Smooth muscle cell (in vitro differentiated cells): ENCODE measurements around the gene ATP5ME. TPM values are rescaled to one million over a fixed set of nuclear protein-coding genes. Genes with fewer than 3 reads are reported as not detected.

ENCODE experiments used
- DNase-seq: peaks from one replicate; lab custom pipeline; 2025; ENCODE audit not compliant: unreplicated experiment; lab: John Stamatoyannopoulos, UW
- H2AFZ ChIP-seq: fragments of 200-600 bp; sonication (generic); 2 replicates; pipeline ENCODE4 v1.6.0; 2016; ENCODE audit warnings: antibody characterized with exemption, low read depth, mild to moderate bottlenecking
- H3F3A ChIP-seq: fragments of 200-600 bp; sonication (generic); 2 replicates; pipeline ENCODE4 v1.6.0; 2017; ENCODE audit warnings: antibody characterized with exemption, low read depth
- H3K27ac ChIP-seq: fragments of 200-600 bp; sonication (generic); 2 replicates; pipeline ENCODE4 v1.5.1; 2016; ENCODE audit warnings: low read depth, mild to moderate bottlenecking
- H3K27me3 ChIP-seq: fragments of 200-600 bp; sonication (generic); 2 replicates; pipeline ENCODE4 v1.6.1; 2016; ENCODE audit warnings: low read depth, mild to moderate bottlenecking
- H3K36me3 ChIP-seq: fragments of 200-600 bp; sonication (generic); 2 replicates; pipeline ENCODE4 v1.5.1; 2016; ENCODE audit warnings: low read depth
- H3K4me1 ChIP-seq: fragments of 200-600 bp; sonication (generic); 2 replicates; pipeline ENCODE4 v1.5.1; 2016; ENCODE audit warnings: low read depth
- H3K4me2 ChIP-seq: fragments of 200-600 bp; sonication (generic); 2 replicates; pipeline ENCODE4 v1.6.0; 2016; ENCODE audit warnings: mild to moderate bottlenecking
- H3K4me3 ChIP-seq: fragments of 200-600 bp; sonication (generic); 2 replicates; pipeline ENCODE4 v1.5.1; 2016; ENCODE audit warnings: mild to moderate bottlenecking
- H3K79me2 ChIP-seq: fragments of 200-600 bp; sonication (generic); 2 replicates; pipeline ENCODE4 v1.6.0; 2016; ENCODE audit warnings: low read depth, mild to moderate bottlenecking
- H3K9ac ChIP-seq: fragments of 200-600 bp; sonication (generic); 2 replicates; pipeline ENCODE4 v1.6.0; 2016; ENCODE audit warnings: low read depth
- H3K9me3 ChIP-seq: fragments of 200-600 bp; sonication (generic); replicated peaks from 2 replicates; pipeline ENCODE4 v1.5.1; 2016; ENCODE audit warnings: low read depth
- H4K20me1 ChIP-seq: fragments of 200-600 bp; sonication (generic); 2 replicates; pipeline ENCODE4 v1.6.0; 2016; ENCODE audit warnings: low read depth
- WGBS: methylation state at CpG from one replicate; pipeline ENCODE4 v1.1.7; 2016; ENCODE audit warnings: low lambda C conversion rate; 5-methylcytosine and 5-hydroxymethylcytosine counted together
- polyA plus RNA-seq: library from polyadenylated mRNA; unstranded; fragments of >200 nt; fragmentation: Nextera tagmentation; extraction: Ambion mirVana; gene quantifications from 2 replicates; pipeline ENCODE4 v1.2.1, GENCODE V29; 2016
- total RNA-seq: library from RNA; depleted of rRNA; stranded (reverse); fragments of >200 nt; gene quantifications from 2 replicates; pipeline ENCODE4 v1.2.3, GENCODE V29; 2014
- TF ChIP-seq, protein P1 (sequence below): fragments of 200-600 bp; sonication (generic); IDR thresholded peaks from 2 replicates; pipeline ENCODE4 v1.5.1; 2017; ENCODE audit warnings: borderline replicate concordance, mild to moderate bottlenecking, antibody characterized with exemption; ENCODE audit not compliant: insufficient read depth, poor library complexity, severe bottlenecking

The ATP5ME gene
- total and polyA plus RNA-seq, 2 experiments from 2014 or later = 95.4 to 699 TPM

DNA sequence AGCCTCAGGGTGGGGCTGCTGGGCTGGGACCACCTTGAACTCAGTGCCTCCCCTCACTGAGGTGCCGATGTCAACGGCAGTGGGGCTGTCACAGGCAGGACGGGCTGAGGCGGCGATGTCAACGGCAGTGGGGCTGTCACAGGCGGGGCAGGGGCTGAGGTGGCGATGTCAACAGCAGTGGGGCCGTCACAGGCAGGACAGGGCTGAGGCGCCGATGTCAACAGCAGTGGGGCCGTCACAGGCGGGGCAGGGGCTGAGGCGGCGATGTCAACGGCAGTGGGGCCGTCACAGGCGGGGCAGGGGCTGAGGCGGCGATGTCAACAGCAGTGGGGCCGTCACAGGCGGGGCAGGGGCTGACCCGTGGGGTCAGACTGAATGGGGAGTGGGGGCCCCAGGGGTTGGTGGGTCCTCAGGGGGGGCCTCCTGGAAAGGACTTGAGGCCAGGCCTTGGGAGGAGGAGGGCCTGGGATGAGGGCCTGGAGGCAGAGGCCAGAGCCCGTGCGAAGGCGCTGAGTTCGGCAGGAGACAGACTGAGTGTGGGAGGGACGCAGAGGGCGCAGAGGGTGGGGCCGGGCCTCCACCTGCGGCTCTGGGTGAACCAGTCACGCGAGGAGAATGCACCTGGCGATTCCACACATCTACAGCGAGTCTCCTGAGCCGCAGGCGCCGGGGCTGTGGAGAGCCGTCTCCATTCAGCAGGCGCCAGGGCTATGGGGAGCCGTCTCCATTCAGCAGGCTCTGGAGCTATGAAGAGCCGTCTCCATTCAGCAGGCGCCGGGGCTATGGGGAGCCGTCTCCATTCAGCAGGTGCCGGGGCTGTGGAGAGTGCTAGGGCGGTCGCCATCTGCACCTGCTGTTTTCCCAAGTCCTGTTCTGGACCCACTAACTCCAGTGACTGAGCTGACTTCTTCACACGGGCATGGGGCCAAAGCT is 22.9 kb downstream of the ATP5ME start:
- H3K4me2 ChIP-seq = no peak overlapping the region
- 81% methylated on average over 38 of the region's 49 CpGs for WGBS
- no peaks in the 10 kb centered on the region for H4K20me1 ChIP-seq
- DNase-seq = no peak
- H3K36me3 ChIP-seq = no peaks in the 10 kb centered on the region
- H3K9me3 ChIP-seq = no peaks in the 10 kb centered on the region
- no peak overlapping the region for H3K9ac ChIP-seq
- TF ChIP-seq, protein P1, sequence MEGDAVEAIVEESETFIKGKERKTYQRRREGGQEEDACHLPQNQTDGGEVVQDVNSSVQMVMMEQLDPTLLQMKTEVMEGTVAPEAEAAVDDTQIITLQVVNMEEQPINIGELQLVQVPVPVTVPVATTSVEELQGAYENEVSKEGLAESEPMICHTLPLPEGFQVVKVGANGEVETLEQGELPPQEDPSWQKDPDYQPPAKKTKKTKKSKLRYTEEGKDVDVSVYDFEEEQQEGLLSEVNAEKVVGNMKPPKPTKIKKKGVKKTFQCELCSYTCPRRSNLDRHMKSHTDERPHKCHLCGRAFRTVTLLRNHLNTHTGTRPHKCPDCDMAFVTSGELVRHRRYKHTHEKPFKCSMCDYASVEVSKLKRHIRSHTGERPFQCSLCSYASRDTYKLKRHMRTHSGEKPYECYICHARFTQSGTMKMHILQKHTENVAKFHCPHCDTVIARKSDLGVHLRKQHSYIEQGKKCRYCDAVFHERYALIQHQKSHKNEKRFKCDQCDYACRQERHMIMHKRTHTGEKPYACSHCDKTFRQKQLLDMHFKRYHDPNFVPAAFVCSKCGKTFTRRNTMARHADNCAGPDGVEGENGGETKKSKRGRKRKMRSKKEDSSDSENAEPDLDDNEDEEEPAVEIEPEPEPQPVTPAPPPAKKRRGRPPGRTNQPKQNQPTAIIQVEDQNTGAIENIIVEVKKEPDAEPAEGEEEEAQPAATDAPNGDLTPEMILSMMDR = no peak
- no peaks in the 10 kb centered on the region for H3K27me3 ChIP-seq
- H3F3A ChIP-seq = no peaks in the 10 kb centered on the region
- no peak overlapping the region for H3K27ac ChIP-seq
- H2AFZ ChIP-seq = no peak overlapping the region
- H3K4me3 ChIP-seq = no peak overlapping the region
- no peaks in the 10 kb centered on the region for H3K4me1 ChIP-seq
- no peaks in the 10 kb centered on the region for H3K79me2 ChIP-seq

DNA sequence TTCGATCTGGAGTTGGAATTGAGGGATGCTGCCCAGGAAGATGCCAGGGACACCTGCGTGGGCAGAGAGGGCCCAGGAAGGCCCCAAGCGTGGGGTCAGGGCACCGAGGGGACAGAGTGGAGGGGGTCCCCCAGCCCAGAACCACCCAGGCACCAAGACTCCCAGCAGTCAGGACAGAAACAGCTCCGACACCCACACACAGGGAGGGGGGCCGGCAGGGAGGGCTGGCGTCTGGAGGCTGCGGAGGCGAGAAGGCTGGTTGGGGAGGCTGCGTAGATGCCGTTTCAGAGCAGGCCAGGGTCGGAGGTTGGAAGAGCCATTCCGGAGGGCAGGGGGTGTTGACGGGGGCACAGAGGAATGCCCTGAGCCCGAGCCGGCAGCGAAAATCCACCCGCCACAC is 23.6 kb downstream of the ATP5ME start:
- Histone ChIP-seq H3K4me2 (no peak overlapping the region), H3F3A (no peaks in the 10 kb centered on the region), H4K20me1 (no peaks in the 10 kb centered on the region), H3K4me3 (no peak overlapping the region), H3K9me3 (no peaks in the 10 kb centered on the region), H2AFZ (no peak overlapping the region), H3K27me3 (no peaks in the 10 kb centered on the region), H3K9ac (no peak overlapping the region), H3K36me3 (no peaks in the 10 kb centered on the region), H3K79me2 (no peaks in the 10 kb centered on the region), H3K27ac (no peak overlapping the region), H3K4me1 (no peaks in the 10 kb centered on the region)
- TF ChIP-seq, protein P1 = no peak
- 91% methylated on average over 18 of the region's 18 CpGs for WGBS
- no peak for DNase-seq

- Histone ChIP-seq H3K36me3 (no peaks in the 10 kb centered on the region), H3F3A (no peaks in the 10 kb centered on the region), H3K9ac (no peak overlapping the region), H3K27me3 (no peaks in the 10 kb centered on the region), H3K9me3 (no peaks in the 10 kb centered on the region), H3K4me2 (no peak overlapping the region), H3K27ac (no peak overlapping the region), H3K79me2 (no peaks in the 10 kb centered on the region), H3K4me3 (no peak overlapping the region), H4K20me1 (no peaks in the 10 kb centered on the region), H2AFZ (no peak overlapping the region), H3K4me1 (no peaks in the 10 kb centered on the region)
- DNase-seq = no peak
- TF ChIP-seq, protein P1 = no peak
- 93% methylated on average over 13 of the region's 13 CpGs for WGBS
Measured at GRCh38 chr4:649751-650310, 24.2 kb downstream of the ATP5ME start.
